ENCODE measurements around the gene SLC44A5. TPM values are rescaled to one million over a fixed set of nuclear protein-coding genes. Genes with fewer than 3 reads are reported as not detected.

The SLC44A5 gene
- total and polyA plus RNA-seq, 10 of the 15 experiments (the other 5 are each of a cell fraction or from before 2014, with no cell fraction given), result 0.04 to 1.3 TPM; not detected in 8

DNA sequence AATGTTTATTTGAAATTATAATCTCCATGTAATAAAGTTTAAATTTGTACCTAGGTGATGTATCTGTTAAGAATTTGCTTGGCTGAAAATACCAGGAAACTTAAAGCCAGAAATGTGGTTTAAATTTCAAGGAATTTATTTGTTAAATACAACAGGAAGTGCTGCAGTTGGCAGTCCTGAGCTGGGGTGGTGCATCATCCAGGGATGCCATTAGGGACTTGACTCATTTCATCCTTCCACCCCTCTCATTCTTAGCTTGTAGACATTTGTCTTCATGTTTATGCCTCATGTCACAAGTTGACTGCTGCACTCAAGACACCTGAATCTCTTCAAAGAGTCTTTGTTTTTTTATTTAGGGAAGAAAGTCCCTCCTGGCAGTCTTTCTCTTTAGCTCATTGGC is 300.8 kb downstream of the SLC44A5 start:
- DNase-seq (ENCODE audit: low read depth, low spot score), result no peak

DNA sequence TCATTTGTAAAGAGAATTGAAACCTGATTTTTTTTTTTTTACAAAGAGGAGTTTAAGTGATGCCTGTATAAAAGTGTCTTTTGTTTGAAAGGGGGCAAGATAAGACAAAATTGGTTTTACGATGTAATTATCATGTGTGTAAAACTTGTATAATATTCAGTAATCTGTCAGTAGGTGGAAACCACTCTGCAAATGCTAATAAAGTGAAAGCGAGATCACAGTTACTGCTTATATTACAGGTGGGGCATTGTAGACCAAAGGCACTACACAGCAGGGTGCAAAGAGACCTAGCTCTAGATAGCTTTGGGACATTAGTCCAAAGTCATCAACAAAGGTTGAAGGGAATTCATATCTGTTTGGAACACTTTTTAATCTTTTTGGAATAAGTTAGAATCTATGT is 302.5 kb downstream of the SLC44A5 start:
- intact Hi-C loops (cut with micrococcal nuclease; ENCODE audit: unreplicated experiment) (no loop called here), in situ Hi-C loops (cut with MboI) (no loop called here)
- Histone ChIP-seq H4K20me1 (ENCODE audit: control insufficient read depth, insufficient read depth) (no peaks in the 10 kb centered on the region), H3K27me3 (replicated peaks in 1 of 2; ENCODE audit: control insufficient read depth in 2 of 2, insufficient read depth in 2 of 2, low read length in 1 of 2) (no peaks in the 10 kb centered on the region), H3K79me2 (ENCODE audit: control insufficient read depth, insufficient read depth, low read length) (no peaks in the 10 kb centered on the region), H3K4me2 (ENCODE audit: control insufficient read depth, insufficient read depth) (no peak overlapping the region), H3K36me3 (ENCODE audit: control insufficient read depth in 2 of 2, insufficient read depth in 2 of 2, low read length in 1 of 2) (no peaks in the 10 kb centered on the region), H3K27ac (ENCODE audit: control insufficient read depth, insufficient read depth) (no peak overlapping the region), H3K4me1 (ENCODE audit: control insufficient read depth, insufficient read depth, low read length) (no peaks in the 10 kb centered on the region), H3K9me3 (replicated peaks; ENCODE audit: control insufficient read depth, insufficient read depth, low read length) (no peaks in the 10 kb centered on the region), H2AFZ (ENCODE audit: control insufficient read depth, low read depth, low read length) (no peak overlapping the region), H3K4me3 (no peak overlapping the region), H3K9ac (ENCODE audit: control insufficient read depth, insufficient read depth, low read length) (no peak overlapping the region)
- WGBS (ENCODE audit: insufficient coverage, insufficient replicate concordance, low lambda C conversion rate, missing lambda C conversion rate), result 74% methylated on average over 2 of the region's 2 CpGs
- FAIRE-seq (no peak), DNase-seq (ENCODE audit: low read depth, low spot score) (no peak), ATAC-seq (no peak)
- BruUV-seq (replicated peaks), result no TSS peak
- ChIA-PET RAD21 (ENCODE audit: unreplicated experiment) (no interaction called here), POLR2A (interaction anchor here (0.7 kb wide), 1 partner anchor 9 kb away, joined by 3 read pairs; no protein-coding TSS in a partner anchor), CTCF (interaction anchor here (0.6 to 2.0 kb wide), 4 partner anchors 8 to 267 kb away, joined by 3 to 5 read pairs (median 3); no protein-coding TSS in a partner anchor), SMC1A (ENCODE audit: uncharacterized antibody, unreplicated experiment) (interaction anchor here (0.7 to 1.5 kb wide), 4 partner anchors 9 to 844 kb away, joined by 3 to 5 read pairs (median 4); no protein-coding TSS in a partner anchor)
- TF ChIP-seq SPI1 (IDR thresholded peaks at IDR 0.05; ENCODE audit: borderline replicate concordance, insufficient read depth, low read depth, low read length) (no peak), ASH2L (IDR thresholded peaks at IDR 0.05; ENCODE audit: borderline replicate concordance, low read depth) (no peak), BRCA1 (IDR thresholded peaks at IDR 0.05; ENCODE audit: low read depth, low read length) (no peak), NFYB (IDR thresholded peaks at IDR 0.05; ENCODE audit: insufficient read depth, low read depth, low read length) (no peak), RB1 (IDR thresholded peaks at IDR 0.05; ENCODE audit: borderline replicate concordance) (no peak)
- TF ChIP-seq, protein P1, sequence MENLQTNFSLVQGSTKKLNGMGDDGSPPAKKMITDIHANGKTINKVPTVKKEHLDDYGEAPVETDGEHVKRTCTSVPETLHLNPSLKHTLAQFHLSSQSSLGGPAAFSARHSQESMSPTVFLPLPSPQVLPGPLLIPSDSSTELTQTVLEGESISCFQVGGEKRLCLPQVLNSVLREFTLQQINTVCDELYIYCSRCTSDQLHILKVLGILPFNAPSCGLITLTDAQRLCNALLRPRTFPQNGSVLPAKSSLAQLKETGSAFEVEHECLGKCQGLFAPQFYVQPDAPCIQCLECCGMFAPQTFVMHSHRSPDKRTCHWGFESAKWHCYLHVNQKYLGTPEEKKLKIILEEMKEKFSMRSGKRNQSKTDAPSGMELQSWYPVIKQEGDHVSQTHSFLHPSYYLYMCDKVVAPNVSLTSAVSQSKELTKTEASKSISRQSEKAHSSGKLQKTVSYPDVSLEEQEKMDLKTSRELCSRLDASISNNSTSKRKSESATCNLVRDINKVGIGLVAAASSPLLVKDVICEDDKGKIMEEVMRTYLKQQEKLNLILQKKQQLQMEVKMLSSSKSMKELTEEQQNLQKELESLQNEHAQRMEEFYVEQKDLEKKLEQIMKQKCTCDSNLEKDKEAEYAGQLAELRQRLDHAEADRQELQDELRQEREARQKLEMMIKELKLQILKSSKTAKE (IDR thresholded peaks at IDR 0.05; ENCODE audit: low read depth, poor library complexity, severe bottlenecking), result no peak
- TF ChIP-seq, protein P2, sequence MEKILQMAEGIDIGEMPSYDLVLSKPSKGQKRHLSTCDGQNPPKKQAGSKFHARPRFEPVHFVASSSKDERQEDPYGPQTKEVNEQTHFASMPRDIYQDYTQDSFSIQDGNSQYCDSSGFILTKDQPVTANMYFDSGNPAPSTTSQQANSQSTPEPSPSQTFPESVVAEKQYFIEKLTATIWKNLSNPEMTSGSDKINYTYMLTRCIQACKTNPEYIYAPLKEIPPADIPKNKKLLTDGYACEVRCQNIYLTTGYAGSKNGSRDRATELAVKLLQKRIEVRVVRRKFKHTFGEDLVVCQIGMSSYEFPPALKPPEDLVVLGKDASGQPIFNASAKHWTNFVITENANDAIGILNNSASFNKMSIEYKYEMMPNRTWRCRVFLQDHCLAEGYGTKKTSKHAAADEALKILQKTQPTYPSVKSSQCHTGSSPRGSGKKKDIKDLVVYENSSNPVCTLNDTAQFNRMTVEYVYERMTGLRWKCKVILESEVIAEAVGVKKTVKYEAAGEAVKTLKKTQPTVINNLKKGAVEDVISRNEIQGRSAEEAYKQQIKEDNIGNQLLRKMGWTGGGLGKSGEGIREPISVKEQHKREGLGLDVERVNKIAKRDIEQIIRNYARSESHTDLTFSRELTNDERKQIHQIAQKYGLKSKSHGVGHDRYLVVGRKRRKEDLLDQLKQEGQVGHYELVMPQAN (conservative IDR thresholded peaks at IDR 0.05), result no peak

More for the DNA sequence above, 300.8 kb downstream of the SLC44A5 start:
- H3K36me3 ChIP-seq (ENCODE audit: control insufficient read depth in 2 of 2, insufficient read depth in 2 of 2, low read length in 1 of 2), result no peaks in the 10 kb centered on the region
- H3K9ac ChIP-seq (ENCODE audit: control insufficient read depth, insufficient read depth, low read length), result no peak overlapping the region
- FAIRE-seq (no peak), ATAC-seq (no peak)
- no peak overlapping the region for H3K4me2 ChIP-seq (ENCODE audit: control insufficient read depth, insufficient read depth)
- H2AFZ ChIP-seq (ENCODE audit: control insufficient read depth, low read depth, low read length), result no peak overlapping the region
- H3K9me3 ChIP-seq (replicated peaks; ENCODE audit: control insufficient read depth, insufficient read depth, low read length), result no peaks in the 10 kb centered on the region
- no TSS peak for BruUV-seq (replicated peaks)
- H3K4me1 ChIP-seq (ENCODE audit: control insufficient read depth, insufficient read depth, low read length), result no peaks in the 10 kb centered on the region
- H4K20me1 ChIP-seq (ENCODE audit: control insufficient read depth, insufficient read depth), result no peaks in the 10 kb centered on the region
- ChIA-PET SMC1A (ENCODE audit: uncharacterized antibody, unreplicated experiment) (interaction anchor here (0.6 kb wide), 1 partner anchor 288 kb away, joined by 3 read pairs; no protein-coding TSS in a partner anchor), CTCF (interaction anchor here (1.1 kb wide), 1 partner anchor 23 kb away, joined by 3 read pairs; no protein-coding TSS in a partner anchor), RAD21 (ENCODE audit: unreplicated experiment) (no interaction called here), POLR2A (no interaction called here)
- TF ChIP-seq, protein P2 (conservative IDR thresholded peaks at IDR 0.05), result no peak
- TF ChIP-seq TCF3 (IDR thresholded peaks at IDR 0.05; ENCODE audit: borderline replicate concordance, insufficient read depth, low read depth, low read length), result no peak
- no peak for TF ChIP-seq SRF (IDR thresholded peaks at IDR 0.05; ENCODE audit: low read depth in 2 of 2, low read length in 2 of 2)
- TF ChIP-seq MXI1 (IDR thresholded peaks at IDR 0.05; ENCODE audit: low read depth, low read length), result no peak
- H3K27me3 ChIP-seq (replicated peaks in 1 of 2; ENCODE audit: control insufficient read depth in 2 of 2, insufficient read depth in 2 of 2, low read length in 1 of 2), result no peaks in the 10 kb centered on the region
- H3K4me3 ChIP-seq, result no peak overlapping the region
- no peaks in the 10 kb centered on the region for H3K79me2 ChIP-seq (ENCODE audit: control insufficient read depth, insufficient read depth, low read length)
- H3K27ac ChIP-seq (ENCODE audit: control insufficient read depth, insufficient read depth), result no peak overlapping the region
- intact Hi-C loops (cut with micrococcal nuclease; ENCODE audit: unreplicated experiment) (no loop called here), in situ Hi-C loops (cut with MboI) (no loop called here)

All from GM12878 (cell line).